Measurements from ENCODE around the gene ABCD1. TPM values are rescaled to one million over a fixed set of nuclear protein-coding genes. Genes with fewer than 3 reads are reported as not detected.
A peak's percentile ranks its signal among the peaks of the same experiment; 100 is the strongest.

ABCD1 gene
- total and polyA plus RNA-seq, 9 of the 15 experiments (the other 6 are each of a cell fraction or from before 2014, with no cell fraction given), result 0.07 to 6.9 (median 2.2) TPM

DNA sequence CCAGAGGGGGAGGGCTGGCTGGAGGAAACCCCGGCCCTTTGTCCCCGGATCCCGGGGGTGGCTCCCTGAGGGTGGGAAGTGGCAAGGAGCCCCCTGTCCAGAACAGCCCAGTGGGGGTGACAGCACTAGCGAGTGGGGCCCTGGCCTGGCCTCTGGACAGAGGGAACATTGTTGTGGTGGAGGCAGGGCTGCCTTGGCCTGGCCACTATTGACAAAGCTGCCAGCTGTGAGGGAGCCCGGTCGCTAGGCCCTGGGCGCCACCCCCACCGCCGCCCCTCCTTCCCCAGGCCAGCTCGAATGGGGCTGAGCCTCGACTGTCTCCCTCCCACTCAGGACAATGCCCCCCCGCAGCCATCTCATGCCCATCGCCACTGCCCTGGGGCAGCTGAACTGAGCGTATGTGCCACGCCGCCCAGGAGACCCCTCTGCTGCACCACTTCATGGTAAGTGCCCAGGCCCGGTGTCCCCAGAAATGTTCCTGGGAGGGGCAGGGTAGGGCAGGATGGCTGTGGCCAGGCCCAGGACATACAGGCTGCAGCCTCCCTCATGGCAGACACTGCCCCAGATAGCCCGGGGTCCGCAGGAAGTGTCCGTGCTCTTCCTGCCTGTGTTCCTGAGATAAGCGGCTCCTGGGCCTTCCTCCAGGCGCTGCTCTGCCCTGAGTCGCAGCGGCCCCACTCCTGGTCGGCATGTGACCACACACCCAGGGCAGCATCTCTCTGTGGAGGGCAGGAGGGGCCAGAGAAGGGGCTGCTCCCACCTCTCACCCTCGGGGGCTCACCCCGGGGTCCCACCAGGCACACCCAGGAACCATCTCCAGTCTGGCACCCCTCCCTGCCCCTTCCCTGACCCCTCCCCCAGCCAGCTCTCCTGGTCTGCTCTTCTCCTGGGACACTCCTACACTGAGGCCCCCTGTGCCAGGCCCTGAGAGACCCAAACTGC, 40.8 kb downstream of the ABCD1 start (continued):
- TF ChIP-seq, protein P1, sequence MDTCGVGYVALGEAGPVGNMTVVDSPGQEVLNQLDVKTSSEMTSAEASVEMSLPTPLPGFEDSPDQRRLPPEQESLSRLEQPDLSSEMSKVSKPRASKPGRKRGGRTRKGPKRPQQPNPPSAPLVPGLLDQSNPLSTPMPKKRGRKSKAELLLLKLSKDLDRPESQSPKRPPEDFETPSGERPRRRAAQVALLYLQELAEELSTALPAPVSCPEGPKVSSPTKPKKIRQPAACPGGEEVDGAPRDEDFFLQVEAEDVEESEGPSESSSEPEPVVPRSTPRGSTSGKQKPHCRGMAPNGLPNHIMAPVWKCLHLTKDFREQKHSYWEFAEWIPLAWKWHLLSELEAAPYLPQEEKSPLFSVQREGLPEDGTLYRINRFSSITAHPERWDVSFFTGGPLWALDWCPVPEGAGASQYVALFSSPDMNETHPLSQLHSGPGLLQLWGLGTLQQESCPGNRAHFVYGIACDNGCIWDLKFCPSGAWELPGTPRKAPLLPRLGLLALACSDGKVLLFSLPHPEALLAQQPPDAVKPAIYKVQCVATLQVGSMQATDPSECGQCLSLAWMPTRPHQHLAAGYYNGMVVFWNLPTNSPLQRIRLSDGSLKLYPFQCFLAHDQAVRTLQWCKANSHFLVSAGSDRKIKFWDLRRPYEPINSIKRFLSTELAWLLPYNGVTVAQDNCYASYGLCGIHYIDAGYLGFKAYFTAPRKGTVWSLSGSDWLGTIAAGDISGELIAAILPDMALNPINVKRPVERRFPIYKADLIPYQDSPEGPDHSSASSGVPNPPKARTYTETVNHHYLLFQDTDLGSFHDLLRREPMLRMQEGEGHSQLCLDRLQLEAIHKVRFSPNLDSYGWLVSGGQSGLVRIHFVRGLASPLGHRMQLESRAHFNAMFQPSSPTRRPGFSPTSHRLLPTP (IDR thresholded peaks at IDR 0.05; ENCODE audit: borderline replicate concordance, extremely low read depth, insufficient read length), result no peak
- TF ChIP-seq, protein P2, sequence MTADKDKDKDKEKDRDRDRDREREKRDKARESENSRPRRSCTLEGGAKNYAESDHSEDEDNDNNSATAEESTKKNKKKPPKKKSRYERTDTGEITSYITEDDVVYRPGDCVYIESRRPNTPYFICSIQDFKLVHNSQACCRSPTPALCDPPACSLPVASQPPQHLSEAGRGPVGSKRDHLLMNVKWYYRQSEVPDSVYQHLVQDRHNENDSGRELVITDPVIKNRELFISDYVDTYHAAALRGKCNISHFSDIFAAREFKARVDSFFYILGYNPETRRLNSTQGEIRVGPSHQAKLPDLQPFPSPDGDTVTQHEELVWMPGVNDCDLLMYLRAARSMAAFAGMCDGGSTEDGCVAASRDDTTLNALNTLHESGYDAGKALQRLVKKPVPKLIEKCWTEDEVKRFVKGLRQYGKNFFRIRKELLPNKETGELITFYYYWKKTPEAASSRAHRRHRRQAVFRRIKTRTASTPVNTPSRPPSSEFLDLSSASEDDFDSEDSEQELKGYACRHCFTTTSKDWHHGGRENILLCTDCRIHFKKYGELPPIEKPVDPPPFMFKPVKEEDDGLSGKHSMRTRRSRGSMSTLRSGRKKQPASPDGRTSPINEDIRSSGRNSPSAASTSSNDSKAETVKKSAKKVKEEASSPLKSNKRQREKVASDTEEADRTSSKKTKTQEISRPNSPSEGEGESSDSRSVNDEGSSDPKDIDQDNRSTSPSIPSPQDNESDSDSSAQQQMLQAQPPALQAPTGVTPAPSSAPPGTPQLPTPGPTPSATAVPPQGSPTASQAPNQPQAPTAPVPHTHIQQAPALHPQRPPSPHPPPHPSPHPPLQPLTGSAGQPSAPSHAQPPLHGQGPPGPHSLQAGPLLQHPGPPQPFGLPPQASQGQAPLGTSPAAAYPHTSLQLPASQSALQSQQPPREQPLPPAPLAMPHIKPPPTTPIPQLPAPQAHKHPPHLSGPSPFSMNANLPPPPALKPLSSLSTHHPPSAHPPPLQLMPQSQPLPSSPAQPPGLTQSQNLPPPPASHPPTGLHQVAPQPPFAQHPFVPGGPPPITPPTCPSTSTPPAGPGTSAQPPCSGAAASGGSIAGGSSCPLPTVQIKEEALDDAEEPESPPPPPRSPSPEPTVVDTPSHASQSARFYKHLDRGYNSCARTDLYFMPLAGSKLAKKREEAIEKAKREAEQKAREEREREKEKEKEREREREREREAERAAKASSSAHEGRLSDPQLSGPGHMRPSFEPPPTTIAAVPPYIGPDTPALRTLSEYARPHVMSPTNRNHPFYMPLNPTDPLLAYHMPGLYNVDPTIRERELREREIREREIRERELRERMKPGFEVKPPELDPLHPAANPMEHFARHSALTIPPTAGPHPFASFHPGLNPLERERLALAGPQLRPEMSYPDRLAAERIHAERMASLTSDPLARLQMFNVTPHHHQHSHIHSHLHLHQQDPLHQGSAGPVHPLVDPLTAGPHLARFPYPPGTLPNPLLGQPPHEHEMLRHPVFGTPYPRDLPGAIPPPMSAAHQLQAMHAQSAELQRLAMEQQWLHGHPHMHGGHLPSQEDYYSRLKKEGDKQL (CRISPR knock-in tag; IDR thresholded peaks at IDR 0.05; ENCODE audit: borderline replicate concordance), result no peak
- TF ChIP-seq, protein P3, sequence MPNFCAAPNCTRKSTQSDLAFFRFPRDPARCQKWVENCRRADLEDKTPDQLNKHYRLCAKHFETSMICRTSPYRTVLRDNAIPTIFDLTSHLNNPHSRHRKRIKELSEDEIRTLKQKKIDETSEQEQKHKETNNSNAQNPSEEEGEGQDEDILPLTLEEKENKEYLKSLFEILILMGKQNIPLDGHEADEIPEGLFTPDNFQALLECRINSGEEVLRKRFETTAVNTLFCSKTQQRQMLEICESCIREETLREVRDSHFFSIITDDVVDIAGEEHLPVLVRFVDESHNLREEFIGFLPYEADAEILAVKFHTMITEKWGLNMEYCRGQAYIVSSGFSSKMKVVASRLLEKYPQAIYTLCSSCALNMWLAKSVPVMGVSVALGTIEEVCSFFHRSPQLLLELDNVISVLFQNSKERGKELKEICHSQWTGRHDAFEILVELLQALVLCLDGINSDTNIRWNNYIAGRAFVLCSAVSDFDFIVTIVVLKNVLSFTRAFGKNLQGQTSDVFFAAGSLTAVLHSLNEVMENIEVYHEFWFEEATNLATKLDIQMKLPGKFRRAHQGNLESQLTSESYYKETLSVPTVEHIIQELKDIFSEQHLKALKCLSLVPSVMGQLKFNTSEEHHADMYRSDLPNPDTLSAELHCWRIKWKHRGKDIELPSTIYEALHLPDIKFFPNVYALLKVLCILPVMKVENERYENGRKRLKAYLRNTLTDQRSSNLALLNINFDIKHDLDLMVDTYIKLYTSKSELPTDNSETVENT (CRISPR knock-in tag; IDR thresholded peaks at IDR 0.05), result peak; percentile 11; the same call in 1 of the 2 replicates
- TF ChIP-seq TCFL5 (CRISPR knock-in tag; conservative IDR thresholded peaks at IDR 0.05) (no peak), ZNF57 (CRISPR knock-in tag; IDR thresholded peaks at IDR 0.05) (no peak), ZNF239 (CRISPR knock-in tag; IDR thresholded peaks at IDR 0.05) (no peak), NCOA4 (IDR thresholded peaks at IDR 0.05; ENCODE audit: partially characterized antibody) (no peak), ZFP1 (CRISPR knock-in tag; IDR thresholded peaks at IDR 0.05) (no peak), ARHGAP35 (IDR thresholded peaks at IDR 0.05; ENCODE audit: partially characterized antibody) (no peak)
- TF ChIP-seq, protein P4, sequence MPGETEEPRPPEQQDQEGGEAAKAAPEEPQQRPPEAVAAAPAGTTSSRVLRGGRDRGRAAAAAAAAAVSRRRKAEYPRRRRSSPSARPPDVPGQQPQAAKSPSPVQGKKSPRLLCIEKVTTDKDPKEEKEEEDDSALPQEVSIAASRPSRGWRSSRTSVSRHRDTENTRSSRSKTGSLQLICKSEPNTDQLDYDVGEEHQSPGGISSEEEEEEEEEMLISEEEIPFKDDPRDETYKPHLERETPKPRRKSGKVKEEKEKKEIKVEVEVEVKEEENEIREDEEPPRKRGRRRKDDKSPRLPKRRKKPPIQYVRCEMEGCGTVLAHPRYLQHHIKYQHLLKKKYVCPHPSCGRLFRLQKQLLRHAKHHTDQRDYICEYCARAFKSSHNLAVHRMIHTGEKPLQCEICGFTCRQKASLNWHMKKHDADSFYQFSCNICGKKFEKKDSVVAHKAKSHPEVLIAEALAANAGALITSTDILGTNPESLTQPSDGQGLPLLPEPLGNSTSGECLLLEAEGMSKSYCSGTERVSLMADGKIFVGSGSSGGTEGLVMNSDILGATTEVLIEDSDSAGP (CRISPR knock-in tag; IDR thresholded peaks at IDR 0.05), result no peak
